GM18498 (cell line): Measurements from ENCODE around the gene SLC12A7.

Experiments used
- ATAC-seq: cut with Tn5 transposase; IDR thresholded peaks from one replicate; pipeline ENCODE4 v1.9.1; 2021; ENCODE audit warnings: mild to moderate bottlenecking, moderate library complexity; ENCODE audit not compliant: unreplicated experiment

Gene SLC12A7

GRCh38 chr5:1039706-1040260 lies 72.1 kb downstream of the SLC12A7 start:
- ATAC-seq = no peak

- no peak for ATAC-seq
Measured at GRCh38 chr5:1039210-1039548, 72.7 kb downstream of the SLC12A7 start.

GRCh38 chr5:1038417-1039209 lies 73.2 kb downstream of the SLC12A7 start:
- no peak for ATAC-seq

- ATAC-seq = no peak
Measured at GRCh38 chr5:1037671-1038416, 74.0 kb downstream of the SLC12A7 start.

- no peak for ATAC-seq
Measured at GRCh38 chr5:1037123-1037670, 74.7 kb downstream of the SLC12A7 start.

- ATAC-seq = no peak
Measured at GRCh38 chr5:1036504-1037122, 75.2 kb downstream of the SLC12A7 start.

GRCh38 chr5:1035421-1036405 lies 76.2 kb downstream of the SLC12A7 start:
- ATAC-seq = no peak

GRCh38 chr5:1034986-1035385 lies 76.9 kb downstream of the SLC12A7 start:
- no peak for ATAC-seq

GRCh38 chr5:1034421-1034905 lies 77.4 kb downstream of the SLC12A7 start:
- no peak for ATAC-seq

GRCh38 chr5:1033606-1034420 lies 78.0 kb downstream of the SLC12A7 start:
- no peak for ATAC-seq

- no peak for ATAC-seq
Measured at GRCh38 chr5:1033178-1033577, 78.7 kb downstream of the SLC12A7 start.

GRCh38 chr5:1032551-1033027 lies 79.3 kb downstream of the SLC12A7 start:
- no peak for ATAC-seq

- no peak for ATAC-seq
Measured at GRCh38 chr5:1032011-1032410, 79.9 kb downstream of the SLC12A7 start.

GRCh38 chr5:1031306-1031959 lies 80.4 kb downstream of the SLC12A7 start:
- no peak for ATAC-seq

- no peak for ATAC-seq
Measured at GRCh38 chr5:1030801-1031271, 81.0 kb downstream of the SLC12A7 start.

- no peak for ATAC-seq
Measured at GRCh38 chr5:1029945-1030625, 81.8 kb downstream of the SLC12A7 start.

GRCh38 chr5:1029282-1029944 lies 82.5 kb downstream of the SLC12A7 start:
- ATAC-seq = no peak
